Measurements from ENCODE around the gene ERGIC2. TPM values are rescaled to one million over a fixed set of nuclear protein-coding genes. Genes with fewer than 3 reads are reported as not detected.
"Not testable (repeated sequence)": the region's sequence is repeated elsewhere in the genome, so short reads cannot be mapped to it uniquely, and the experiment has no call there.

The ERGIC2 gene
- total RNA-seq, 1 donor from 2014 or later = 91.1 TPM

- H3K9me3 ChIP-seq (replicated peaks) = no peaks in the 10 kb centered on the region
- H3K4me3 ChIP-seq = peak overlapping the region; percentile 14
- DNase-seq = no peak
- TF ChIP-seq, protein P1, sequence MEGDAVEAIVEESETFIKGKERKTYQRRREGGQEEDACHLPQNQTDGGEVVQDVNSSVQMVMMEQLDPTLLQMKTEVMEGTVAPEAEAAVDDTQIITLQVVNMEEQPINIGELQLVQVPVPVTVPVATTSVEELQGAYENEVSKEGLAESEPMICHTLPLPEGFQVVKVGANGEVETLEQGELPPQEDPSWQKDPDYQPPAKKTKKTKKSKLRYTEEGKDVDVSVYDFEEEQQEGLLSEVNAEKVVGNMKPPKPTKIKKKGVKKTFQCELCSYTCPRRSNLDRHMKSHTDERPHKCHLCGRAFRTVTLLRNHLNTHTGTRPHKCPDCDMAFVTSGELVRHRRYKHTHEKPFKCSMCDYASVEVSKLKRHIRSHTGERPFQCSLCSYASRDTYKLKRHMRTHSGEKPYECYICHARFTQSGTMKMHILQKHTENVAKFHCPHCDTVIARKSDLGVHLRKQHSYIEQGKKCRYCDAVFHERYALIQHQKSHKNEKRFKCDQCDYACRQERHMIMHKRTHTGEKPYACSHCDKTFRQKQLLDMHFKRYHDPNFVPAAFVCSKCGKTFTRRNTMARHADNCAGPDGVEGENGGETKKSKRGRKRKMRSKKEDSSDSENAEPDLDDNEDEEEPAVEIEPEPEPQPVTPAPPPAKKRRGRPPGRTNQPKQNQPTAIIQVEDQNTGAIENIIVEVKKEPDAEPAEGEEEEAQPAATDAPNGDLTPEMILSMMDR (IDR thresholded peaks at IDR 0.05; ENCODE audit: borderline replicate concordance) = no peak
- H3K4me1 ChIP-seq = no peaks in the 10 kb centered on the region
- no peaks in the 10 kb centered on the region for H3K36me3 ChIP-seq
- no peak overlapping the region for H3K27ac ChIP-seq (replicated peaks)
- no peaks in the 10 kb centered on the region for H3K27me3 ChIP-seq (ENCODE audit: low read depth)
- intact Hi-C loops (cut with micrococcal nuclease) = no loop called here
Measured at GRCh38 chr12:29389295-29389919, 8.4 kb upstream of the ERGIC2 start.

DNA sequence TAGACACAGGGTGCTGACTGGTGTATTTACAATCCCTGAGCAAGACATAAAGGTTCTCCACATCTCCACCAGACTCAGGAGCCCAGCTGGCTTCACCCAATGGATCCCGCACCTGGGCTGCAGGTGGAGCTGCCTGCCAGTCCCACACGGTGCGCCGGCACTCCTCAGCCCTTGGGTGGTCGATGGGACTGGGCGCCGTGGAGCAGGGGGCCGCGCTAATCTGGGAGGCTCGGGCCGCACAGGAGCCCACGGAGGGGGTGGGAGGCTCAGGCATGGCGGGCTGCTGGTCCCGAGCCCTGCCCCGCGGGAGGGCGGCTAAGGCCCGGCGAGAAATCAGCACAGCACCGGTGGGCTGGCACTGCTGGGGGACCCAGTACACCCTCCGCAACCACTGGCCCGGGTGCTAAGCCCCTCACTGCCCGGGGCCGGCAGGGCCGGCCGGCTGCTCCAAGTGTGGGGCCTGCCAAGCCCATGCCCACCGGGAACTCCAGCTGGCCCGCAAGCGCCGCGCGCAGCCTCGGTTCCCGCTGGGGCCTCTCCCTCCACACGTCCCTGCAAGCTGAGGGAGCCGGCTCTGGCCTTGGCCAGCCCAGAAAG, 5.2 kb upstream of the ERGIC2 start:
- H3K4me1 ChIP-seq; DNase-seq; H3K4me3 ChIP-seq; H3K36me3 ChIP-seq; H3K9me3 ChIP-seq (replicated peaks); H3K27ac ChIP-seq (replicated peaks); H3K27me3 ChIP-seq (ENCODE audit: low read depth); intact Hi-C loops (cut with micrococcal nuclease): not testable (repeated sequence)

- H3K4me3 ChIP-seq; H3K9me3 ChIP-seq (replicated peaks); H3K27ac ChIP-seq (replicated peaks); H3K27me3 ChIP-seq (ENCODE audit: low read depth); intact Hi-C loops (cut with micrococcal nuclease); H3K36me3 ChIP-seq; DNase-seq: not testable (repeated sequence)
- H3K4me1 ChIP-seq = peaks cover 13% of the 10 kb centered on the region
Measured at GRCh38 chr12:29385194-29385593, 4.2 kb upstream of the ERGIC2 start.

- DNase-seq = no peak
- Histone ChIP-seq H3K36me3 (no peaks in the 10 kb centered on the region), H3K9me3 (replicated peaks) (no peaks in the 10 kb centered on the region), H3K27ac (replicated peaks) (no peak overlapping the region), H3K4me1 (peaks cover 28% of the 10 kb centered on the region), H3K27me3 (ENCODE audit: low read depth) (no peaks in the 10 kb centered on the region), H3K4me3 (no peak overlapping the region)
- TF ChIP-seq, protein P1 (IDR thresholded peaks at IDR 0.05; ENCODE audit: borderline replicate concordance) = no peak
- intact Hi-C loops (cut with micrococcal nuclease) = no loop called here
Measured at GRCh38 chr12:29382251-29382650, 1.3 kb upstream of the ERGIC2 start.

DNA sequence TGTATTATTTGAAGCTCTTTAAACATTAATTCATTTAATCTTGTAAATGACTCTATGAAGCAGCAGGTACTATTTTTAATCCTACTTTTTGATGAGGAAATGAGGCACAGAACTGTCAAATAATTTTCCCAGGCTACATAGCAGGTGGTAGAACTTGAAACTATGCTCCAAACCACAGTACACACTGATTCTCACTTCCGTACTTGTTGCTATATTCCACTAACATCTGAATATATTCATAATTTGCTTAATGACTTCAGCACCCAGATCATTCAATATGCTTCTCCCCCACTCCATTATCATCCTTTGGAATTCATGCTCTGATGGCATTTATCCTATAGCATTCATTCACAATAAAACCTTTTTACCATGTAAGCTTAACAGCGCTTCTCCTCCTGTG, 4.9 kb downstream of the ERGIC2 start:
- peaks cover 23% of the 10 kb centered on the region for H3K4me1 ChIP-seq
- no peak overlapping the region for H3K4me3 ChIP-seq
- TF ChIP-seq, protein P1 (IDR thresholded peaks at IDR 0.05; ENCODE audit: borderline replicate concordance) = no peak
- no peaks in the 10 kb centered on the region for H3K27me3 ChIP-seq (ENCODE audit: low read depth)
- peaks cover 3% of the 10 kb centered on the region for H3K36me3 ChIP-seq
- no peaks in the 10 kb centered on the region for H3K9me3 ChIP-seq (replicated peaks)
- DNase-seq = no peak
- H3K27ac ChIP-seq (replicated peaks) = no peak overlapping the region
- intact Hi-C loops (cut with micrococcal nuclease) = no loop called here

- intact Hi-C loops (cut with micrococcal nuclease) = no loop called here
- no peak for DNase-seq
- no peaks in the 10 kb centered on the region for H3K27me3 ChIP-seq (ENCODE audit: low read depth)
- no peaks in the 10 kb centered on the region for H3K9me3 ChIP-seq (replicated peaks)
- peaks cover 13% of the 10 kb centered on the region for H3K36me3 ChIP-seq
- peaks cover 12% of the 10 kb centered on the region for H3K4me1 ChIP-seq
- TF ChIP-seq, protein P1 (IDR thresholded peaks at IDR 0.05; ENCODE audit: borderline replicate concordance) = no peak
- H3K27ac ChIP-seq (replicated peaks) = no peak overlapping the region
- no peak overlapping the region for H3K4me3 ChIP-seq
Measured at GRCh38 chr12:29374913-29375312, 6.1 kb downstream of the ERGIC2 start.

Measured in left ventricle myocardium inferior (tissue), 1 donor.